Fibroblast of skin of left quadriceps (primary cell): ENCODE measurements around the gene WNK1.
"Not testable (repeated sequence)": the region's sequence is repeated elsewhere in the genome, so short reads cannot be mapped to it uniquely, and the experiment has no call there.

ENCODE experiments used
- DNase-seq, 2 experiments: peaks; one replicate each; pipeline ENCODE4 v3.0.0-alpha.2; 2013; ENCODE audit warnings: low read depth in 2 of 2

Gene WNK1

GRCh38 chr12:910416-910815 is 158.0 kb downstream of the WNK1 start:
- no peak for DNase-seq

GRCh38 chr12:911191-911826 is 158.9 kb downstream of the WNK1 start:
- DNase-seq: no peak

- DNase-seq: no peak
These were observed 160.3 kb downstream of the WNK1 start for GRCh38 chr12:912466-913235.

GRCh38 chr12:913919-914698 is 161.7 kb downstream of the WNK1 start:
- peak; percentile 10 to 12 for DNase-seq

GRCh38 chr12:915090-915489 is 162.7 kb downstream of the WNK1 start:
- no peak for DNase-seq

- DNase-seq: no peak
These were observed 163.9 kb downstream of the WNK1 start for GRCh38 chr12:916240-916639.

- DNase-seq: no peak
These were observed 164.5 kb downstream of the WNK1 start for GRCh38 chr12:916712-917445.

GRCh38 chr12:920676-921075 is 168.3 kb downstream of the WNK1 start:
- no peak for DNase-seq

- no peak for DNase-seq
These were observed 169.9 kb downstream of the WNK1 start for GRCh38 chr12:922285-922684.

GRCh38 chr12:926641-927040 is 174.3 kb downstream of the WNK1 start:
- no peak for DNase-seq

GRCh38 chr12:931060-931459 is 178.7 kb downstream of the WNK1 start:
- no peak for DNase-seq

GRCh38 chr12:931591-931990 is 179.2 kb downstream of the WNK1 start:
- DNase-seq: no peak

- DNase-seq: not testable (repeated sequence)
These were observed 183.5 kb downstream of the WNK1 start for GRCh38 chr12:935891-936290.

GRCh38 chr12:936377-937345 is 184.3 kb downstream of the WNK1 start:
- DNase-seq: no peak

- no peak for DNase-seq
These were observed 186.4 kb downstream of the WNK1 start for GRCh38 chr12:938810-939209.

GRCh38 chr12:943051-943450 is 190.7 kb downstream of the WNK1 start:
- DNase-seq: no peak

GRCh38 chr12:944211-944610 is 191.8 kb downstream of the WNK1 start:
- DNase-seq: no peak

GRCh38 chr12:946212-946611 is 193.8 kb downstream of the WNK1 start:
- no peak for DNase-seq

GRCh38 chr12:946631-947030 is 194.3 kb downstream of the WNK1 start:
- DNase-seq: no peak

GRCh38 chr12:948238-948637 is 195.9 kb downstream of the WNK1 start:
- DNase-seq: no peak
